ENCODE measurements around the gene SH3BP1. TPM values are rescaled to one million over a fixed set of nuclear protein-coding genes. Genes with fewer than 3 reads are reported as not detected.
"Not testable (repeated sequence)": the region's sequence is repeated elsewhere in the genome, so short reads cannot be mapped to it uniquely, and the experiment has no call there.

The SH3BP1 gene
- total RNA-seq, 1 donor from 2014 or later: 15.1 TPM

GRCh38 chr22:37608477-37609239 is 30.8 kb upstream of the SH3BP1 start, which contains the start of gene GGA1:
GGA1 (plus strand) TSS chr22:37608834; CDS start chr22:37608861, 27 bp downstream.
- peak within 1 kb of the TSS; percentile 67 for H3K4me3 ChIP-seq (ENCODE audit: low read depth, low read length)
- DNase-seq (ENCODE audit: low read depth): peak; percentile 76
- TF ChIP-seq, protein P1, sequence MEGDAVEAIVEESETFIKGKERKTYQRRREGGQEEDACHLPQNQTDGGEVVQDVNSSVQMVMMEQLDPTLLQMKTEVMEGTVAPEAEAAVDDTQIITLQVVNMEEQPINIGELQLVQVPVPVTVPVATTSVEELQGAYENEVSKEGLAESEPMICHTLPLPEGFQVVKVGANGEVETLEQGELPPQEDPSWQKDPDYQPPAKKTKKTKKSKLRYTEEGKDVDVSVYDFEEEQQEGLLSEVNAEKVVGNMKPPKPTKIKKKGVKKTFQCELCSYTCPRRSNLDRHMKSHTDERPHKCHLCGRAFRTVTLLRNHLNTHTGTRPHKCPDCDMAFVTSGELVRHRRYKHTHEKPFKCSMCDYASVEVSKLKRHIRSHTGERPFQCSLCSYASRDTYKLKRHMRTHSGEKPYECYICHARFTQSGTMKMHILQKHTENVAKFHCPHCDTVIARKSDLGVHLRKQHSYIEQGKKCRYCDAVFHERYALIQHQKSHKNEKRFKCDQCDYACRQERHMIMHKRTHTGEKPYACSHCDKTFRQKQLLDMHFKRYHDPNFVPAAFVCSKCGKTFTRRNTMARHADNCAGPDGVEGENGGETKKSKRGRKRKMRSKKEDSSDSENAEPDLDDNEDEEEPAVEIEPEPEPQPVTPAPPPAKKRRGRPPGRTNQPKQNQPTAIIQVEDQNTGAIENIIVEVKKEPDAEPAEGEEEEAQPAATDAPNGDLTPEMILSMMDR (conservative IDR thresholded peaks at IDR 0.05; ENCODE audit: low read depth, low read length): no peak

DNA sequence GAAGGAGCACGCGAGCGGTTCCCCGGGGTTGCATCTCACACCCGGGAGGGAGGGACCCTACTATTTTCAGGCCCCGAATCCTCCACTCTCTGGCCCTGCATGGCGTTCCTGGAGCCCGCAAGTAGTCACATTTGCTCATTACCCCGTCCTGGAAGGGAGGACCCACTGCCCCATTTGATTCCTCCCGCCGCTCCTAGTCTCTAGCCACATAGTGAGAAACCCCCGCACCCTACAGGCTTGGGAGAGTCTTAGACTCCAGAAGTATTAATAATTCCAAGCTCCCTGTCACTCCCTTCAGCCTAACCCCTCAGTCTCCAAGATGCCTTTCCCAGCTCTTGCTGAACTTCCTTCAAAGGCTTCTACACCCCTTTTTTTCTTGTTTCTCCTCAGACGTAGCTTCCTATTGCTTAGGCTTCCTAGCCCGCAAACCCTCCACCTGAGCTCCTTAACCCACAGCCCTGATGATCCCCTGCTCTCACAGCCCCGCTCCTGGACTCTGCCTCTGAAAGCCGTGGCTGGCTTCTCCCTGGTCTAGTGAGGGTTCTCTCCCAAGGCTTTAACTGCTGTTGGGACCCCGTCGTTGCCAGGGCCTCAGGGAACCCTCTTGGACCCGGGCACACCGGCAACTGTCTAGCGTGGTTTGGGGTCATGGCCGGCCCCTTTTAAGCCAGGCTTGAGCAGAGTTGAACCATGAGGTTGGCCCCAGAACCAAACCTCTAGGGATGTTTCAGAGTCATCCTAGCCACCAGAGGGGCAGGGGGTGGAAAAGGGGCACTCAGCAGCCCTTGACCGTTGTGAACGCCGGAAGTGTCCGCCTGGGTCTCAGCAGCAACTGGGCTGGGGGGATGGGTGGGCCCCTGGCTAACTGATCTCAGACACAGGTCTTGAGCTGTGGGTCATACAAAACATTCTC is 30.0 kb upstream of the SH3BP1 start:
- DNase-seq (ENCODE audit: low read depth): no peak
- TF ChIP-seq, protein P1 (conservative IDR thresholded peaks at IDR 0.05; ENCODE audit: low read depth, low read length): no peak
- H3K4me3 ChIP-seq (ENCODE audit: low read depth, low read length): peak overlapping the region; percentile 67

DNA sequence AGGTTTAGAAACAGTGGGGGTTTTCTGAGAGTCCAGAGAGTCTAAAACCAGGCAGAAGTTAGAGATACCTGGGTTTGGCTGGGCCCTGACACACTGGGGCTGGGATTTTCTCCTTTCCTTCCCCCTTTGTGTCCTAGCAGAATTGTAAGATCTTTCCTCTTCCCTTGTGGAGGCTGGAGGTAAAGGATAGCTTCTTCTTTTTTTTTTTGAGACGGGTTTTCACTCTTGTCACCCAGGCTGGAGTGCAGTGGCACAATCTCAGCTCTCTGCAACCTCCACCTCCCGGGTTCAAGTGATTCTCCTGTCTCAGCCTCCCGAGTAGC is 29.4 kb upstream of the SH3BP1 start:
- not testable (repeated sequence) for DNase-seq (ENCODE audit: low read depth)
- H3K4me3 ChIP-seq (ENCODE audit: low read depth, low read length): peak overlapping the region; percentile 67

DNA sequence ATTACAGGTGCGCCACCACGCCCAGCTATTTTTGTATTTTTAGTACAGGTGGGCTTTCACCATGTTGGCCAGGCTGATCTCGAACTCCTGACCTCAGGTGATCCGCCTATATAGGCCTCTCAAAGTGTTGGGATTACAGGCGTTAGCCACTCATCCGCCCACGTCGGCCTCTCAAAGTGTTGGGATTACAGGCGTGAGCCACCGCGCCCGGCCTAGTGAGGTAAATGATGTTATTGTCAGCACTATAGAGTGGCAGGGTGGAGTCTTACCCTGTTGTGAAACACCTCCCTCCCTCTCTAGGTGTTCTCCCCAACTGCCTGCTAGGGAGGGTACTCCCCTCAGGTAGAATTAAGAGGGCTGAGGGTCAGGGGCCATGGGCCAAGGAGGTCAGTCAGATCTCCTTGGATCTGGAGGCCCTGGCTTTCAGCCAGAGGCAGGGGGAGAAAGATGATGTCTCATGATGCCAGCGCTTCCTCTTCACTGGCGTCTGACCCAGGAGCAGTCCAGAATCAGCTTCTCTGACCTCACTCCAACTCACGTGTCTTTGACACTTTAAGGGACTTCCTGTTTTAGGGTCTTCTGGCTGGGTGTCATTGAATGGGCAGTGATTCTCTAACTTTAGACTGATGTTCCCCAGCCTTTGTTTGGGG is 28.9 kb upstream of the SH3BP1 start:
- peak overlapping the region; percentile 67 for H3K4me3 ChIP-seq (ENCODE audit: low read depth, low read length)
- TF ChIP-seq, protein P1 (conservative IDR thresholded peaks at IDR 0.05; ENCODE audit: low read depth, low read length): no peak
- no peak for DNase-seq (ENCODE audit: low read depth)

GRCh38 chr22:37611207-37611606 is 28.3 kb upstream of the SH3BP1 start:
- no peak overlapping the region for H3K4me3 ChIP-seq (ENCODE audit: low read depth, low read length)
- no peak for DNase-seq (ENCODE audit: low read depth)
- TF ChIP-seq, protein P1 (conservative IDR thresholded peaks at IDR 0.05; ENCODE audit: low read depth, low read length): no peak

DNA sequence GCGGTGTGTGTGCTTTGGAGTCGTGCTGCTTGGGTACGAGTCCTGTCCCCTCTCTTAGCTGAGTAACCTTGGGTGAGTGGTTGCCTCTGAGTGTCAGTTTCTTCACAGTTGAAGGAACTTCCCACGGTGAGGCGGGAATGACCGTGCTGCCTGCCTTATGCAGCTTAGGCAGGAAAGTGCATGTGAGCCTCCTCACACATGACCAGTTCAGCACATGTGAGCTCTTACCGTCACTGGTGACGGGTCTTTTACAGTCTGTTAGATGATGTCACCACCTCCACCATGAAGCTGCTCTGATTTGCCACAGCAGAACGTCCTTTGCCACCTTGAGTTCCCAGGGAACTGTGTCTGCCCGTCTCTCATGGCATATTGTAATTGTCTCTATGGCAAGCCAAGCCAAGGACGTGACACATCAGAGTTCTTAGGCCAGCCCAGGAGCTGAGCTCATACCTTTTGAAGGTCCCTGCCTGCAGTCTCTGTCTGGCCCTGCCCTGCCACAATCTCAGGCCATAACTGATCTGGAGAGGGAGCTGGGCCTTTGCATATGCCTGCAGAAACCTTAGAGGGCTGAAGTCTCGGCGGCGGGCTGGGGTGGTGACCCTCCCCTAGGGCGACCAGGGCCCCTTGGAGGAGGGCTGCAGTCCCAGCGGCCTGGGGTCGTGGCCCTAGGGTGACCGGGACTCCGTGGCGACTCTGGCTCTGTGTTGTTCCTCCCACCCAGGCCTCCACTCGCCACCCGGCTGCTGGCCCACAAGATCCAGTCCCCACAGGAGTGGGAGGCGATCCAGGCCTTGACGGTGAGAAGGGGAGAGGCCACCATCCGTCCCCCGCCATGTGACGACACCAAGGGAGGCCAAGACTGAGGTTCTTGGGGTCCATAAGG is 23.0 kb upstream of the SH3BP1 start:
- DNase-seq (ENCODE audit: low read depth): no peak
- H3K4me3 ChIP-seq (ENCODE audit: low read depth, low read length): no peak overlapping the region
- TF ChIP-seq, protein P1 (conservative IDR thresholded peaks at IDR 0.05; ENCODE audit: low read depth, low read length): no peak

All from epithelial cell of proximal tubule (primary cell).